HG03354 (cell line): ENCODE results near the gene GPR146.
"Not testable (repeated sequence)": the region's sequence is repeated elsewhere in the genome, so short reads cannot be mapped to it uniquely, and the experiment has no call there.

Experiments used
- ATAC-seq: cut with Tn5 transposase; IDR thresholded peaks from one replicate; pipeline ENCODE4 v1.9.1; 2021; ENCODE audit warnings: mild to moderate bottlenecking; ENCODE audit not compliant: unreplicated experiment, poor library complexity, severe bottlenecking

Gene GPR146

DNA sequence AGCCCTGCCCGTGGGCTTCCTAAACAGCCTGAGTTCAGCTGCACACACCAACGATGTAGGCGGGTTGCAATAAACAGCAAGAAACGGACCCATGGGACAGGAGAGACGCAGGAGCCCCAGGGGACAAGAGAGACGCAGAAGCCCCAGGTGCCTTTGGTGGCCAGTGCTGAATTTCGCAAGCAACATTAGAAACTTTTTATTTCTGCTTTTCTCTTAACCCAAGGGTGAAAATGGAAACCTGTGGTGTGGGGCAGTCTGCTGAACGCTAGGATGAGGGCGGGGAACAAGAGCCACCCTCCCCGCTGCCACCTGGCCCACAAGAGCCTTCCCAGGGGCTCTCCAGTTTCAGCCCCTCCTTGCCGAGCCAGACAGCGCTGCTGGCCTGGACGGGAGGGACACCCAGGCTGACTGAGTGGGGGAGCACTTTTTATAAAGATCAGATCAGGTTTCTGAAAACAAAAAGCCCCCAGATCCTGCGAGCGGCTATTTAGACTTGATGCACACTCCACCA is 20.0 kb upstream of the GPR146 start:
- peak; percentile 68 for ATAC-seq

DNA sequence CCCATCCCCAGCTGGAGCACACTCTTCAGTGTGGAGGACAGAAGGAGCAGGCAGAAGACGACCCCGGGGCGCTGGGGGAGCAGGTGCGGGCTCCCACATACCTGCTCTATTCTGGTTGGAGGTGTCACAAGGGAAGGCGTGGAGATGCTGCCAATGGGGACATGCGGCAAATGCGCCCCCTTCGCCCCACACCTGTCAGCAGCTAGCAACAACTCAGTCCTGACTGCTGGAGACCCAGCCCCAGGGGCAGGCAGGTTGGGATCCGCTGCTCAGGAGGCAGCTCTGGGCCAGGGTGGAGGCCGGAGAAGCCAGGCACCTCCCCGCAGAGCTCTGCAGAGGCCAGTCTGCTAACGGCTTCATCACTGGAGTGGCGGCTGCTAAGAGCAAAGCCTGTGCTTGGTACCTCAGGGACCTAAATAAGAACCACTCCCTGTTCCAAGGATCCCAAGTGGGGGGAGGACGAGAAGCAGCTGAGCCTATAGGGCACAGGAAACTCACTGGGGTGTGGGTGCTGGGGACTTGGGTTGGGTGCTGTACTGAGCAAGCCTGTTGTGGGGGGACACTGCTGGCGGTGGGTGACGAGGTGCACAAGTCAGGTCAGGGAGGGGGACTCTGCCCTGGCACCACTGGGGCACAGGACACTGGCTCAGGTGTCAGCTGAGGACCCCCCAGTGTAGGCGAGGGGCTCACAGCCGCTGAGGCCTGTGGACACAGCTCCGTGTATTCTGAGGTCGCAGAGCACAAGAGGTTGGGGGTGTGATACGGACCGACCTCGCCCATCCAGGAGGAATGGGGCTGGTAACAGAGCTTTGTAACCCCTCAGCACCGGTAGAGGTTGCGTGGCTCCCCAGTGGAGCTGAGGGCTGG is 19.2 kb upstream of the GPR146 start:
- no peak for ATAC-seq

DNA sequence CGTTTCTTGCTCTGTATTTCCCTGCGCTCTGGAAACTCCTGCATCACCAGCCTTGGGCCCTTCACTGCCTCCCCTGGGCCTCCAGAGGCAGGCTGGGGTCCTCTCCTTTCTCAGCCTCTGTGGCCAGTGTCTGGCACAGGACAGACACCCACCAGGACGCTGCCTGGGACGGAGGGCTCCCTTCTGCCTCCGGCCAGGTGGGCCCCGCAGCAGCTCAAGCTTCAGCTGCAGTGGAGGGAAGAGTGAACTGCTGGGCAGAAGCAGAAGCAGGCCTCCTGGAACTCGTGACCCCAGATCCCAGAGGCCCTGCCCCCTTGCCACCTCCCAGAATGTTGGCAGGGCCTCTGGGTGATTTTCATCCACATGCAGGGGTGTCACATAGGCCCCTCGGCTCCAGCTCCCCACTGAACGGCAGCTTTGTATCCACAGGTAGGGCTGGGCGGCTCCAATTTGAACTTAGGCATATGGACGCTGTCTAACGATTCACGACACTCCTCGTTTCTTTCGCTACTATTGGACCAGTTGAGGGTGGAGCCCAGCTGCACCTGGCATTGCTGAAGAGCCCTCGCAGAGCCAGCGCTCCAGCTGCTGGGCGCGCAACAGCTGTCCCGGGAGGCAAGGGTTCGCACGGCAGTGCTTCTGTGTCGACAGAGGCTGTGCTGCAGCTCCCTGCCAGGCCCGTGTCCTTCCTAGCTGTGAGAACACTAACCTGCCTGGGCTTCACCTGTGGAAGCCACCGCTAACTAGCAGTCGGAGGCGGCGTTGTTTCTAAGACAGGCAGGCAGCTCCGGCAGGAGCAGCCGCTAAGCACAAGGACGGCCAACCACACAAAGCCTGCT is 18.4 kb upstream of the GPR146 start:
- ATAC-seq, result no peak

DNA sequence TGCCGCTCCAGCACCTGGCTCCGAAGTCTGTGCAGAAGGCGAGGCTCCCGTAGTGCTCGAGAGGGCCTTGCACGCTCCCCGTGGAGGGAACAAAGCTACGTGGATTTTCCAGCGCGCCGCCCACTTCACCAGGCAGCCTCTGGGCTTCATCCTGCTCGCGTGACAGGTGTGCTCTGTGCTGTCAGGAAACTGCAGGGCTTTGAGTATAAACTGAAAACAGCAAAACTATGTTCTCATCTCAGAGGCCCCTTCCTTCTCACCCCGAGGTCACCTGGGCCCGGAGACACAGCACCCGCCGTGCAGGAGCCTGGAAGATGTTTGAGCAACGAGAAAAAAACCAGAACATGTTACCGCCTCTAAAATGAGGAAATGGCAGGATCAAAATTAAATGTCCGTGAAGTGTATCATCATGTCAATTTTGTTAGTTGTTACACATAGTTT is 17.6 kb upstream of the GPR146 start:
- ATAC-seq, result no peak

DNA sequence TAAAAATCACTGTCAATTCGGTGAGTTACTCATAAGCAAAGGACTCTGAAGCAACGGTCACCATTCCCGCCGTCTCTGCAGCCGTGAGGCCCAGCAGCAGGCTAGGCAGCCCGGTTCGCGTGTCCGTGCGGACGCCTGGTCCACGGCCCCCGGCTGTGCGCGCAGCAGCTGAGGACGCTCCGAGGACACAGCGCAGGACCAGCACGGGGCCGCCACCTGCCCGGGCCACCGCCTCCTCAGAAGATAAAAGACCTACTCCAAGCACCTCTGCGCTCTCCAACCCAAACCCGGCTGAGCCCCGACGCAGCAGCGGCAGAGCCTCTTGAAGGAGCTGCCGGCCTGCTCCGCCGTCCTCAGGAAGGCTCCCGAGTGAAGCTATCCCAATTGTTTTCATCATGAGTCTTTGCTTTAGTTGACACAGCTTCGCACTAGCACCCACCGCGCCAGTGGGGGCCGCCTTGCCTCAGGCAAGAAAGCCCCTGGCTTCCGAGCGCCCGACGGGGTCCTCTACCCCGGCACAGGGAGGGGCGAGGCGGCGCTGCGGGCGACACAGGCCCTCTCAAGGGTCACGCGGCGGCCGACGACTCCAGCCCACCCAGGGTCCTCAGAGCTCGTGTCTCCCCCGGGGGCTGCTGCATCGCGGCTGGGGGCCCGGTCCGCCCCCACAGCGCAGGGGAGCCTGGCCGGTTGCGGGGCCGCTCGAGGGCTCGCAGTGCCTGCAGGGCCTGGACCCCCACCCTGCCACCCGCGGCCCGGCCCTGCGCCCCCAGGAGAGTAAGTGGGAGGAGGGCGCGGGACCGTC is 16.9 kb upstream of the GPR146 start:
- ATAC-seq, result peak; percentile 9

DNA sequence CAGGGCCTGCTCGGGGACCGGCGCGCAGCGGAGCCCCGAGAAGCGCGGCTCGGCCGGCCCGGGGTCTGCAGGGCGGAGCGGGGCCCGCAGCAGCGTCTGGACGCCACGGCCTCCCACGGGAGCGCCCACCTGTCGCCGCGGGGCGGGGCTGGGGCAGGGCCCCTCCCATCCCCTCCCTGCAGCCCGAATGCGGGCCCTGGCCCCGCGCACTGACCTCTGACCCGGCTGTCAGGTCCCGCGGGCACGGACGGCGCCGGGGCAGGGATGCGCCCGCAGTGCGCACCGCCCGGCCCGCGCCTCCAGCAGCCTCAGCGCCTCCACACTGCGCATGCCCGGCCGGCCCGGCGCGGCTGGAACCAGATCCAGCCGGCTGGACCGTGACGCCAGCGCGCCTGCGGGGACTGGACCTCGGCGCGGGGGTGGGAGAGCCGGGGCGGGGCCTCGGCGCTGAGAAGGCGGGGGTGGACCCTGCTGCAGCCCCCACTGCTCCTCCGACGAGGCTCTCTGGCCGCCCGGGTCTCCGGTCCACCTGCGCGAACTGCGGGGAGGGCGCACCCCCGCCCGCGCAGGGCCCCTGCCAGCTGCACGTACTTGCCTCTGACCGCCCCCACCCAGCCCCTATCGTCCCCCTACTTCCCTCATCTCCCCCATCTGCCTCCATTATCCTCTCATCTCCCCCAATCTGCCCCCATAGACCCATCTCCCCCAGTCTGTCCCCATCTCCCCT is 16.1 kb upstream of the GPR146 start:
- ATAC-seq, result peak; percentile 51

DNA sequence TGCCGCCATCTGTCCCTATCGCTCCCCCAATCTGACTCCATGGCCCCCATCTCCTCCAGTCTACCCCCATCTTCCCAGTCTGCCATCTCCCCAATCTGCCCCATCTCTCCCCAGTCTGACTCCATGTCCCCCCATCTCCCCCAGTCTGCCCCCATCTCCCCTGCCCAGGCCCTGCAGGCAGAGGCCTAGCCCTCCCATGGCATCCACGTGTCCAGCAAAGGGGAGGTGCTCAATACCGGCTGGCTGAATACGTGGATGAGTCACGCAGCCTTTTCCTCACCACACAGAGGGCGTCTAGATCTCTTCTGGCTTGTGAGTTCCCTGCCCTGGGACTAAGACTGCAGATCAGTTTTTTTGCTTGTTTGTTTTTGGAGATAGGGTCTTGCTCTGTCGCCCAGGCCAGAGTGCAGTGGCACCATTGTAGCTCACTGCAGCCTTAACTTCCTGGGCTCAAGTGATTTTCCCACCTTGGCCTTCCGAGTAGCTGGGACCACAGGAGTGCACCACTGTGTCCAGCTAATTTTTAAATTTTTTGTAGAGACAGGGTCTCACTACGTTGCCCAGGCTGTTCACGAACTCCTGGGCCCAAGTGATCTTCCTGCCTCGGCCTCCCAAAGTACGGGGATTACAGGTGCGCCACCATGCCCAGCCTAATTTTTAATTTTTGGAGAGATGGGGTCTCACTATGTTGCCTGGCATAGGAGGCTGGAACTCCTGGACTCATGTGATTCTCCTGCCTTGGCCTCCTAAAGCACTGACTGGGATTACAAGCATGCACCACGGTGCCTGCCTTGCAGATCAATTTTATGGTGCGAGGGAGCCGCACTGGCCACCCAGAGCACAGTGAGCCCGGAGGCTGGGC is 15.3 kb upstream of the GPR146 start:
- no peak for ATAC-seq

DNA sequence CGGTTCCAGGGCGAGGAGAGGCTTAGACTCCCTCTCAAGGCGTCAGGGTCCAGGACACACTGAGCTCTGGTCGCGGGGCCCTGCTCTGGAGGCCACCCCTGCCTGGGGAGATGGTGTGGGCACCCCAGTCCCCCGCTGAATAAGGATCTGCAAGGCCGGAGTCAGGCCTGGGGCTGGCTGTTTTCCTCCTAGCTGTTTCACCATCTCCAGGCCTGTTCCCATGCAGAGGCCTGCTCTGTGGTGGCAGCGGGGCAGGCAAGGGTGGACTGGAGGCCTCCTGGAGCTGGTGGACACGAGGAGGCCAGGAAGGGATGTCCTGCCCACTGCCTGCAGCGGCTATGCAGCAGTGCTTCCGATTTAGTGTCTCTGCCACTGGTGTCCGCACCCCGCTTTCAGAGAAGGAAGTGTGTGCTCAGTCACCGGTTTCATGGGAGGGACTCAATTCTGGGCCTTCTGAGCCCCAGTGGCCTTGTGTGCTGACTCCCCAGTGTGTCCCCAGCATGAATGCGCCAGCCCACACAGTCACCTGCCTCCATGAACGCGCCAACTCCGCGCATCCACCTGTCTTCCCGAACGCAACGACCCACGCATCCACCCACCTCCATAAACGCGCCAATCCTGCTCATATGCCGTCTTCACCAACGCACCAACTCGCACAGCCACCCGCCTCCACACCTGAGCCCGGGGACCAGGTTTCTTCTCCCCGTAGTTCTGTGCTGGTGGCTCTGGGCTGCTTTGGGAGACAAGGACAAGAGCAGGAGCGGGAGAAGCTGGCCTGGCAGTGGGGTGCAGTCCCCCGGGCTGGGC is 14.5 kb upstream of the GPR146 start:
- ATAC-seq, result no peak

DNA sequence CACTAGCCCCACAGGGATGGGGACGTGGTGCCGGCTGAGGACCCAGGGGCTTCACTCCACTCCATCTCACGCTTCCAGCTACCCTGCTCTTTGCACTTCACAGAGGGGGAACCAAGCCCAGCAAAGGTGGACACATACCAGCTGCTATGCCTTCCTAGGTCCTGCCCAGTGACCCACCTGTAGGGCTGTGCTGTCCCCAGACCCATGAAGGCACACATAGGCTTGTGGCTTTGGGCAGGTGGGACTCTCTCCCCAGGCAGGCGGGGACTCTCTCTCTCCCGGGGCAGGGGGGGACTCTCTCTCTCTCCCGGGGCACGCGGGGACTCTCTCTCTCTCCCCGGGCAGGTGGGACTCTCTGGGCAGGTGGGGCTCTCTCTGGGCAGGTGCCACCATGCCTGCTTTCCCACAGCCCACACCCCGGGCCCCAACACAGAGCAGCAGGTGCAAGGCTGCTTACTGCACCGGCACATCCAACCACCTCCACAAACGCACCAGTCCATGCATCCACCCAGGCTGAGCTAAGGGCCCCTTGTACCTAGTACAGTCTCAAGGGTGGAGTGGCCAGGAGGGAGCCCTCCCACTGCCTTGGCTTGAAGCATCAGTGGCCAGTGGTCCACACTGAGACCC is 13.8 kb upstream of the GPR146 start:
- ATAC-seq, result no peak

DNA sequence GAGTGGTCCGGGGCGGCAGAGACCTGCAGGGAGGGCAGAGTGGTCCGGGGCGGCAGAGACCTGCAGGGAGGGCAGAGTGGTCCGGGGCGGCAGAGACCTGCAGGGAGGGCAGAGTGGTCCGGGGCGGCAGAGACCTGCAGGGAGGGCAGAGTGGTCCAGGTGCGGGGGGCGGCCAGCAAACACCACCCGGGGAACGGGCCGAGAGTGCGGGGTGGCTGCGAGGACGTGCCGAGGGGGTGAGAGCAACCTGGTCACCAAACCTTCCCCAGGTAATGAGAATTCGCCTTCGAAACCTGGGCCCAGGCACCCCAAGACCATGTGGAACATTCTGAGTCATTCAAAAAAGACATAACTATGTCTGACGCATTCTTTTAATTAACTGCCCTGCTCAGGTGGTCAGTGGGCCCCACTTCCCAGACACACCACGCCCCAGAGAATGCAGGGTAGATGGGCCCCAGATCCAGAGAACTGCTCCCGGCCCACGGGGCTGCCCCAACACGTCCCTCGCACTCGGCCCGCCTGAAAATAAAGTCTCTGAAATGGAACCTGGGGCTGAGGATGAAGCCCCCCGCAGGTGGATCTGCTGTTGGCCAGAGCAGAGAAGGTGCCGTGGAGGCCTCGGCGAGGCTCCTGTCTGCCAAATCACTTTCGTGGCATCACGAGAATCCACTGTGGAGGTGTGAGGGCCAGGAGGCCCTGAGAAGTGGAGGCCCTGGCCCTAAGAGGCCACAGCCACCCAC is 12.5 kb upstream of the GPR146 start:
- no peak for ATAC-seq

DNA sequence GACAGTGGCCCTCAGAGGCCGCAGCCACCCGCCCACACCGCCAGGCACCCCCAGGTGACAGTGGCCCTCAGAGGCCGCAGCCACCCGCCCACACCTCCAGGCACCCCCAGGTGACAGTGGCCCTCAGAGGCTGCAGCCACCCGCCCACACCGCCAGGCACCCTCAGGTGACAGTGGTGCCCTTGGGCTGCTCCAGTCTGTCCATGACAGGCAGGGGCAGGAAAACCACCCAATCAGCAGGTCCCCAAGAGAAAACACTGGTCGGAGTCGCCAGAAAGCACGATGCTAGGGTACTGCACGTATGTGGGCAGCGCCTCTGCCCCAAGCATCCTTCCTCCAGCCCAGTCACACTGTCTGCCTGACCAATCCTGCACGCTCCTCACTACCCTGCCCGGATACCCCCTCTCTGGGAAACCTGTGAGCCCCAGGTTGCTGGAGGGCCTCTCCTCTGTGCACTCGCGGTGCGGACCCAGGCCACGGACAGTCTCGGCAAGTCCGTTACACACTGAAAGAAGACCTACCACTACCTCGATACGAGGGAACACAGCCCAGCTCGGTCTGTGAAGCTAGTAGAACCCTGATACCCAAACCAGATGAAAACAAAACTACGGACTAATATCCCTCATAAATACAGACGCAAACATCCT is 11.7 kb upstream of the GPR146 start:
- no peak for ATAC-seq

DNA sequence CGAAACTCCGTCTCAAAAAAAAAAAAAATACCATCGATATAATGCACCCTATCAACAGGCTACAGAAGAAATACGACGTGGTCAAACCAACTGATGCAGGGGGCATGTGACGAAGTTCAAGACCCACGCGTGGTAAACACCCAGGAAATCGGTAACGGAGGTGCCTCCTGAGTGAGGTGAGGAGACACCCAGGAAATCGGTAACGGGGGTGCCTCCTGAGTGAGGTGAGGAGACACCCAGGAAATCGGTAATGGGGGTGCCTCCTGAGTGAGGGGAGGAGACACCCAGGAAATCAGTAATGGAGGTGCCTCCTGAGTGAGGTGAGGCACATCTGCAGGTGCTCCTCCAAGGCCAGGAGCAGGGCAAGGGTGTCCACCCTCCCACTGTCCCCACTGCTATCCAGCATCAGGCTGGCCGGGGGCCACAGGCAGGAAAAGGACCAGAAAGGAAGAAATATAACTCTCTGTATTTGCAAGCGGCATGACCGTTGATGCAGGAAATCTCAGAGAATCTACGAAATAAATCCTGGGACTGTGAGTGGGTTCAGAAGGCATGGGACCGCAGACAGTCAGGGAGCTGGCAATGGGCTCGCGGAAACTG is 10.7 kb upstream of the GPR146 start:
- ATAC-seq, result no peak

DNA sequence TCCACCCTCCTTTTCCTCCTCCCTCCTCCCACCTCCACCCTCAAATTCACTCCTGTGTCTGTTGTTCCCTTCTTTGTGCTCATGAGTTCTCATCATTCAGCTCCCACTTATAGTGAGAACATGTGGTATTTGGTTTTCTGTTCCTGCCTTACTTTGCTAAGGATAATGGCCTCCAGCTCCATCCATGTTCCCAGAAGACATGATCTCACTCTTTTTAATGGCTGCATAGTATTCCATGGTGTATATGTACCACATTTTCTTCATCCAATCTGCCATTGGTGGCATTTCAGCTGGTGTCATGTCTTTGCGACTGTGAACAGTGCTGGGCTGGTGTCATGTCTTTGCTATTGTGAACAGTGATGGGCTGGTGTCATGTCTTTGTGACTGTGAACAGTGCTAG is 9.6 kb upstream of the GPR146 start:
- not testable (repeated sequence) for ATAC-seq

DNA sequence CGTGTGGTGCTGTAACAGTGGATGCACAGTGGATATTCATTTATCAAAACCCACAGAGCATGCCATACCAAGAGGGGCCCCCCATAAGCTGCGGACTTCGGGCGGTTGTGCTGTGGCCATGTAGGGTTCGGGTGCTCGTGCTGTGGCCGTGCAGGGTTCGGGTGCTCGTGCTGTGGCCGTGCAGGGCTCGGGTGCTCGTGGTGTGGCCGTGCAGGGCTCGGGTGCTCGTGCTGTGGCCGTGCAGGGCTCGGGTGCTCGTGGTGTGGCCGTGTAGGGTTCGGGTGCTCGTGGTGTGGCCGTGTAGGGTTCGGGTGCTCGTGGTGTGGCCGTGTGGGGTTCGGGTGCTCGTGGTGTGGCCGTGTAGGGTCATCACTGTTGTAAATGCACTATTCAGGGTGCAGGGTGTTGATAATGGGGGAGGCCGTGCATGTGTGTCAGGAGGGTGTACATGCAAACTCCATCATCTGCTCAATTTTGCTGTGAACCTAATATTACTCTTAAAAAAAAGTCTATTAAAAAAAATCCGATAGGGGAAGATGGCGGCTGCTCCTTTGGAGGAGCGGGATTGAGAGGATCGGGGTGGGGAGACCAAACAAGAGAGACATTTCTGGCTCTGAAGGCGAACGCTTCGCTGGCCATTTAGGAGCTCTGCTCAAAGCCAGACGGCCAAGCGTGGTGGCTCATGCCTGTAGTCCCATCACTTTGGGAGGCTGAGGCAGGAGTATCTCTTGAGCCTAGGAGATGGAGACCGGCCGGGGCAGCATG is 8.0 kb upstream of the GPR146 start:
- ATAC-seq, result not testable (repeated sequence)

DNA sequence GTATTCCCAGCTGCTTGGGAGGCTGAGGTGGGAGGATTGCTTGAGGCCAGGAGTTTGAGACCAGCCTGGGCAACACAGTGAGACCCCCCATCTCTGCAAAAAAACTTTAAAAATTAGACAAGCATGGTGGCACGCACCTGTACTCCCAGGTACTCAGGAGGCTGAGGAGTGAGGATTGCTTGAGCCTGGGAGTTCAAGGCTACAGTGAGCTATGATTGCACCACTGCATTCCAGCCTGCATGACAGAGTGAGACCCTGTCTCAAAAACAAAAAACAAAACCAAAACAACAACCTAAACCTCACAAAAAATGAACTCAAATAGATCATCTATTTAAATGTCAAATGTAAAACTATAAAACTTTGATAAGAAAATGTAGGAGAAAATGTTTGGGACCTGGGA is 4.1 kb upstream of the GPR146 start:
- not testable (repeated sequence) for ATAC-seq
